ENCODE measurements around the gene APBB1.

The APBB1 gene

GRCh38 chr11:6390718-6391469, 28.0 kb downstream of the APBB1 start:
- Histone ChIP-seq H3K4me1 (ENCODE audit: low read depth, poor library complexity, severe bottlenecking) (no peaks in the 10 kb centered on the region), H3K27ac (no peak overlapping the region), H3K4me3 (IDR thresholded peaks at IDR 0.05; ENCODE audit: insufficient read depth, low read depth, low read length) (no peak overlapping the region), H3K79me2 (ENCODE audit: insufficient read depth, low read depth) (no peaks in the 10 kb centered on the region), H3K27me3 (ENCODE audit: insufficient read depth, low read depth) (no peaks in the 10 kb centered on the region), H3K4me2 (peak overlapping the region; percentile 92; the same call in 1 of the 2 replicates), H3K36me3 (ENCODE audit: insufficient read depth) (no peaks in the 10 kb centered on the region), H2AFZ (ENCODE audit: low read depth) (peak overlapping the region; percentile 98), H4K20me1 (ENCODE audit: insufficient read depth) (no peaks in the 10 kb centered on the region), H3K9ac (peak overlapping the region; percentile 59; the same call in 1 of the 2 replicates)
- no peak for TF ChIP-seq CTCF (conservative IDR thresholded peaks at IDR 0.05; ENCODE audit: low read depth, low read length)

GRCh38 chr11:6389905-6390717, 28.8 kb downstream of the APBB1 start, which contains the start of gene SMPD1:
TSS of gene SMPD1 (plus strand) at chr11:6390474. CDS start at chr11:6390599, 125 bp downstream.
- Histone ChIP-seq H3K9ac (peak within 1 kb of the TSS; percentile 59; the same call in 1 of the 2 replicates), H3K4me2 (peak within 1 kb of the TSS; percentile 92), H3K36me3 (ENCODE audit: insufficient read depth) (no peaks in the 10 kb centered on the region), H3K27ac (peak within 1 kb of the TSS; percentile 56; the same call in 1 of the 2 replicates), H4K20me1 (ENCODE audit: insufficient read depth) (no peaks in the 10 kb centered on the region), H3K79me2 (ENCODE audit: insufficient read depth, low read depth) (no peaks in the 10 kb centered on the region), H3K27me3 (ENCODE audit: insufficient read depth, low read depth) (no peaks in the 10 kb centered on the region), H3K4me1 (ENCODE audit: low read depth, poor library complexity, severe bottlenecking) (no peaks in the 10 kb centered on the region), H3K4me3 (IDR thresholded peaks at IDR 0.05; ENCODE audit: insufficient read depth, low read depth, low read length) (no peak within 1 kb of the TSS), H2AFZ (ENCODE audit: low read depth) (peak within 1 kb of the TSS; percentile 98)
- no peak for TF ChIP-seq CTCF (conservative IDR thresholded peaks at IDR 0.05; ENCODE audit: low read depth, low read length)

GRCh38 chr11:6388748-6389147, 30.1 kb downstream of the APBB1 start:
- H3K27ac ChIP-seq, result no peak overlapping the region

More at GRCh38 chr11:6388748-6389147, 30.1 kb downstream of the APBB1 start:
- H3K27me3 ChIP-seq (ENCODE audit: insufficient read depth, low read depth), result no peaks in the 10 kb centered on the region
- H4K20me1 ChIP-seq (ENCODE audit: insufficient read depth), result no peaks in the 10 kb centered on the region
- no peaks in the 10 kb centered on the region for H3K4me1 ChIP-seq (ENCODE audit: low read depth, poor library complexity, severe bottlenecking)
- no peaks in the 10 kb centered on the region for H3K79me2 ChIP-seq (ENCODE audit: insufficient read depth, low read depth)
- H3K4me3 ChIP-seq (IDR thresholded peaks at IDR 0.05; ENCODE audit: insufficient read depth, low read depth, low read length), result no peak overlapping the region
- no peaks in the 10 kb centered on the region for H3K36me3 ChIP-seq (ENCODE audit: insufficient read depth)
- no peak for TF ChIP-seq CTCF (conservative IDR thresholded peaks at IDR 0.05; ENCODE audit: low read depth, low read length)
- H3K9ac ChIP-seq, result no peak overlapping the region
- H3K4me2 ChIP-seq, result no peak overlapping the region
- H2AFZ ChIP-seq (ENCODE audit: low read depth), result no peak overlapping the region
